Tibial nerve (tissue), 4 donors: ENCODE results near the gene ZNF213. TPM values are rescaled to one million over a fixed set of nuclear protein-coding genes. Genes with fewer than 3 reads are reported as not detected.

Experiments used
- DNase-seq, 2 donors: peaks; one replicate each; pipeline ENCODE4 v3.0.0-alpha.2; 2019; ENCODE audit warnings: low spot score in 2 of 2
- H3K27ac ChIP-seq, 4 donors: fragments of 200-600 bp; sonication (generic) in 3 of 4; one replicate each; pipeline ENCODE4 v1.5.1; 2017 to 2019; ENCODE audit warnings: mild to moderate bottlenecking in 1 of 4
- H3K27me3 ChIP-seq, 2 donors: fragments of 200-600 bp; sonication (generic) in 1 of 2; one replicate each; pipeline versions ENCODE4 v1.5.1 to v1.6.0; 2017 to 2019
- H3K36me3 ChIP-seq, 3 donors: fragments of 200-600 bp; sonication (generic); one replicate each; pipeline ENCODE4 v1.5.1; 2018 to 2019
- H3K4me1 ChIP-seq, 4 donors: fragments of 200-600 bp; sonication (generic) in 3 of 4; one replicate each; pipeline ENCODE4 v1.5.1; 2017 to 2019
- H3K4me3 ChIP-seq, 4 donors: fragments of 200-600 bp; sonication (generic) in 3 of 4; one replicate each; pipeline ENCODE4 v1.5.1; 2017 to 2019; ENCODE audit warnings: mild to moderate bottlenecking in 1 of 4, moderate library complexity in 1 of 4
- H3K9me3 ChIP-seq, 4 donors: fragments of 200-600 bp; sonication (generic) in 3 of 4; one replicate each; pipeline ENCODE4 v1.5.1; 2017 to 2019
- EP300 ChIP-seq, 2 donors: sonication (generic); formaldehyde crosslinking; IDR thresholded peaks; one replicate each; pipeline ENCODE4 v1.6.1; 2017; ENCODE audit warnings: antibody characterized with exemption in 2 of 2, mild to moderate bottlenecking in 1 of 2
- POLR2A ChIP-seq, 2 donors: fragments of 450-650 bp; IDR thresholded peaks; one replicate each; pipeline ENCODE4 v1.6.1; 2017; ENCODE audit warnings: antibody characterized with exemption in 2 of 2, mild to moderate bottlenecking in 2 of 2, moderate library complexity in 2 of 2
- WGBS, 2 donors: methylation state at CpG; one replicate each; pipeline ENCODE4 v1.1.5; 2018; 5-methylcytosine and 5-hydroxymethylcytosine counted together
- small RNA-seq: library from RNA; depleted of rRNA; stranded (forward); fragments of <200 nt; gene quantifications from one replicate; pipeline ENCODE3, GENCODE V24; 2016
- total RNA-seq, 4 donors: library from RNA; depleted of rRNA; stranded (reverse); fragments of >200 nt; gene quantifications; one replicate each; pipeline ENCODE4 v1.1.0, GENCODE V29; 2016
- TF ChIP-seq, protein P1 (sequence below), 5 experiments: fragments of 200-600 bp in 3 of 5; fragments of 450-650 bp in 2 of 5; sonication (generic) in 3 of 5; IDR thresholded peaks; one replicate each; pipeline ENCODE4 v1.5.1; 2016 to 2019; ENCODE audit warnings: antibody characterized with exemption in 5 of 5, mild to moderate bottlenecking in 3 of 5, moderate library complexity in 2 of 5

Gene ZNF213
- total RNA-seq, 4 donors from 2014 or later, result 7.7 to 17.1 (median 8.9) TPM

DNA sequence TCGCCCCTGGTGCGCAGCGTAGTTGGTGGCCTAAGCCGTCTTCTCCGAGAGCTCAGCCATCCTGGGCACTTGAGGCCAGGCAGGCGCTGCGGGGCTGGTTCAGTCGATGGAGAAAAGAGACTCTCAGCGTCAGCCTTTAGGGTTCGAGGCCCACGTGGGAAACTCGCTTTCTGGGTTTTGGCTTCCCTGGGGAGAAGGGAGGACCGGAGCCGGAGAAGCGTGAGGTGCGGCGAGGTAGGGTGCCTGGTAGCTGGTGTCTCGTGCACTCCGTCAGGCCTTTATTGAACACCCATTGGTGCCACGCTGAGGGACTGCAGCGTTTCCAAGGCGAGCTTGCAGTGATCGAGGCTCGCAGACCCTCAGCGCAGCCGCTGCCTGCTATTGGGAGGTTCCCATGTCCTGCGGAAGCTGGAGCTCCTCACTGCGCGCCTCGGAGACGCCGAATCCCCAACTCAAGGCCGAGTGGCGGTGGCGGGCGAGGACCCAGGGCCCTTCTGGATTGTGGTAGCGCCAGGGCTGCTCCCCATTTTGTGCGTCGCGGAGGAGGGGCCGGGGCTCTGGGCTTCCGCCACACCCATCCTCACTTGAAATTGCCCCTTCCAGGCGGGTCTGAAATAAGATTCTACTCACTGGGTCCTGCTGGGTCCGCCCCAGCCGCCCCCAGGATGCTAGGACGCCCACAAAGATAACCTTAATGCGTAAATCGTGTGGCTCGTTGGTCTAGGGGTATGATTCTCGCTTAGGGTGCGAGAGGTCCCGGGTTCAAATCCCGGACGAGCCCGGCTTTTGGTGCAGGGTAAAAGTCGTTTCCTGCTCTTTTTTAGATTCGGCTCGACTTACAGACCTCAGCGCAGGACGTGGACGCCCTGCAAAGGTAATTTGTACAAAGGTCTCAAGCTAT, 54.3 kb downstream of the ZNF213 start:
- Histone ChIP-seq H3K27ac (no peak overlapping the region), H3K36me3 (no peaks in the 10 kb centered on the region), H3K27me3 (peaks cover 0 to 100% of the 10 kb centered on the region in 2 donors), H3K4me3 (peak overlapping the region in 1 of 4 donors; percentile 20), H3K4me1 (peaks cover 0 to 25% (median 8%) of the 10 kb centered on the region in 4 donors), H3K9me3 (peaks cover 0 to 12% (median 0%) of the 10 kb centered on the region in 4 donors)
- TF ChIP-seq POLR2A (IDR thresholded peaks at IDR 0.05) (no peak), EP300 (IDR thresholded peaks at IDR 0.05) (no peak)
- TF ChIP-seq, protein P1, sequence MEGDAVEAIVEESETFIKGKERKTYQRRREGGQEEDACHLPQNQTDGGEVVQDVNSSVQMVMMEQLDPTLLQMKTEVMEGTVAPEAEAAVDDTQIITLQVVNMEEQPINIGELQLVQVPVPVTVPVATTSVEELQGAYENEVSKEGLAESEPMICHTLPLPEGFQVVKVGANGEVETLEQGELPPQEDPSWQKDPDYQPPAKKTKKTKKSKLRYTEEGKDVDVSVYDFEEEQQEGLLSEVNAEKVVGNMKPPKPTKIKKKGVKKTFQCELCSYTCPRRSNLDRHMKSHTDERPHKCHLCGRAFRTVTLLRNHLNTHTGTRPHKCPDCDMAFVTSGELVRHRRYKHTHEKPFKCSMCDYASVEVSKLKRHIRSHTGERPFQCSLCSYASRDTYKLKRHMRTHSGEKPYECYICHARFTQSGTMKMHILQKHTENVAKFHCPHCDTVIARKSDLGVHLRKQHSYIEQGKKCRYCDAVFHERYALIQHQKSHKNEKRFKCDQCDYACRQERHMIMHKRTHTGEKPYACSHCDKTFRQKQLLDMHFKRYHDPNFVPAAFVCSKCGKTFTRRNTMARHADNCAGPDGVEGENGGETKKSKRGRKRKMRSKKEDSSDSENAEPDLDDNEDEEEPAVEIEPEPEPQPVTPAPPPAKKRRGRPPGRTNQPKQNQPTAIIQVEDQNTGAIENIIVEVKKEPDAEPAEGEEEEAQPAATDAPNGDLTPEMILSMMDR (IDR thresholded peaks at IDR 0.05), result no peak
- no peak for DNase-seq
- 1 to 2% methylated on average over 41 to 52 of the region's 61 CpGs for whole genome bisulfite sequencing, 2 donors

DNA sequence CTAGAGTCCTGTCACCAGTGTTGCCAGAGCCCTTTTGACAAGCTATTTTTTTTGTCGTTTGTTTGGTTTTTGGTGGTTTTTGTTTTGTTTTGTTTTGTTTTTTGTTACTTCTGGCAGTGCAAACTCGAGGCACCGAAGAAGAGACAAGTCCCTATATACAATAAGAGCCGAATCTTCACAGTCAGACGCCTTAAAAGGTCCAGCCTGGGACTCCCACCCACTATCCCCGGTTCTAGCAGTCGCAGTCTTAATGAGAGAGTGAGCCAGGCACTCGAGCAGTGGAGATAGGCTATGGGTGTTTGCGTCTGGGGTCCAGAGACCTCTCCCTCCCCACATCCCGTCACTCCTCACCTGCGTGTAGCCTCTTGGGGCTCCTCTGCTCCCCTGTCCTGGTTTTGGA, 55.0 kb downstream of the ZNF213 start:
- 15 to 22% methylated on average over 11 of the region's 11 CpGs for WGBS, 2 donors
- TF ChIP-seq POLR2A (IDR thresholded peaks at IDR 0.05), result no peak
- TF ChIP-seq, protein P1 (IDR thresholded peaks at IDR 0.05), result no peak
- no peak for TF ChIP-seq EP300 (IDR thresholded peaks at IDR 0.05)
- H3K9me3 ChIP-seq, result peaks cover 0 to 12% (median 0%) of the 10 kb centered on the region in 4 donors
- H3K27ac ChIP-seq, result no peak overlapping the region
- no peak for DNase-seq
- H3K36me3 ChIP-seq, result no peaks in the 10 kb centered on the region
- H3K4me1 ChIP-seq, result peaks cover 0 to 25% (median 8%) of the 10 kb centered on the region in 4 donors
- peaks cover 0 to 99% of the 10 kb centered on the region in 2 donors for H3K27me3 ChIP-seq
- H3K4me3 ChIP-seq, result no peak overlapping the region

DNA sequence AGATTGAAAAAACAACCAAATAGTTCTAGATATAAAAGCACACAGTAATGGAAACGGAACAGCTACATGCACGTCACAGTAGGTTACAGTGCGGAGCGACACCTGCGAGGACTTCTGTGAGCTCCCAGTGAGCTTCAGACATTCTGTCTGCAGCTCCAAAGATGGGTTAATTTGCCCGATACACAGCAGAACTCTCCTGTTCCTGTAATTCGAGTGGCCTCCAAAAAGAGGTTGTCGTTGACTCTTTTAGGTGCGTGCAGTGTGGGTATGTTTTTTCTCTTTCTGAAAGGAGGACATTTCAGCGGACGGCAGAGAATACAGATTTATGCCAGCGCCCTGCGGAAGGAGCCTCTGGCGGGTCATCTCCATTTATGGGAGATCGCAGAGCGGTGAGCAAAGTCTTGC, 56.1 kb downstream of the ZNF213 start:
- no peak overlapping the region for H3K4me3 ChIP-seq
- peaks cover 0 to 25% (median 8%) of the 10 kb centered on the region in 4 donors for H3K4me1 ChIP-seq
- H3K27me3 ChIP-seq, result peaks cover 0 to 99% of the 10 kb centered on the region in 2 donors
- no peak for TF ChIP-seq POLR2A (IDR thresholded peaks at IDR 0.05)
- TF ChIP-seq EP300 (IDR thresholded peaks at IDR 0.05), result no peak
- TF ChIP-seq, protein P1 (IDR thresholded peaks at IDR 0.05), result no peak
- H3K36me3 ChIP-seq, result no peaks in the 10 kb centered on the region
- H3K27ac ChIP-seq, result no peak overlapping the region
- DNase-seq, result no peak
- WGBS, 2 donors, result 8 to 11% methylated on average over 16 of the region's 16 CpGs
- peaks cover 0 to 12% (median 0%) of the 10 kb centered on the region in 4 donors for H3K9me3 ChIP-seq

Small RNA genes within 50 kb of the gene (small RNA-seq; reads per million reads assigned to genes)
- gene RNU1-22P, result not detected

Other genes starting within 250 kb of the ZNF213 start
- 10 to 100 TPM; 65.1 to 74.9 (median 68.7) TPM for gene FLYWCH1, start 223.1 kb upstream of the ZNF213 start, total RNA-seq
- gene KREMEN2, start 170.8 kb upstream of the ZNF213 start, total RNA-seq, result not detected
- gene PAQR4, start 165.7 kb upstream of the ZNF213 start, total RNA-seq, result 10 to 100 TPM in 1 of 4 donors, 1 to 10 TPM in 3; 5.1 to 15.0 (median 7.9) TPM
- gene PKMYT1, start 154.6 kb upstream of the ZNF213 start, total RNA-seq, result 1 to 10 TPM in 2 of 4 donors, under 1 TPM in 2; 0.60 to 1.6 (median 1.1) TPM
- gene CLDN9, start 122.1 kb upstream of the ZNF213 start, total RNA-seq, result under 1 TPM in 1 of 4 donors, not detected in 3; 0.30 TPM
- gene CLDN6, start 116.8 kb upstream of the ZNF213 start, total RNA-seq, result not detected
- 10 to 100 TPM in 2 of 4 donors, 1 to 10 TPM in 2; 2.4 to 47.4 (median 11.5) TPM for gene TNFRSF12A, start 114.7 kb upstream of the ZNF213 start, total RNA-seq
- 10 to 100 TPM; 17.7 to 46.9 (median 38.5) TPM for gene HCFC1R1, start 111.1 kb upstream of the ZNF213 start, total RNA-seq
- gene THOC6, start 111.0 kb upstream of the ZNF213 start, total RNA-seq, result 10 to 100 TPM; 12.2 to 28.5 (median 18.0) TPM
- not detected for gene BICDL2, start 98.1 kb upstream of the ZNF213 start, total RNA-seq
- under 1 TPM in 2 of 4 donors, not detected in 2; under 0.01 to 0.42 TPM for gene MMP25, start 88.5 kb upstream of the ZNF213 start, total RNA-seq
- gene IL32, start 69.4 kb upstream of the ZNF213 start, total RNA-seq, result 10 to 100 TPM in 3 of 4 donors, 1 to 10 TPM in 1; 4.2 to 32.9 (median 21.7) TPM
- not detected for gene ZSCAN10, start 35.7 kb upstream of the ZNF213 start, total RNA-seq
- gene ZNF205, start 22.4 kb upstream of the ZNF213 start, total RNA-seq, result 10 to 100 TPM; 19.4 to 29.2 (median 21.5) TPM
- not detected for gene OR1F1, start 53.2 kb downstream of the ZNF213 start, total RNA-seq
- gene ZNF200, start 100.1 kb downstream of the ZNF213 start, total RNA-seq, result 10 to 100 TPM in 1 of 4 donors, 1 to 10 TPM in 3; 5.2 to 10.2 (median 9.1) TPM
- 1 to 10 TPM in 2 of 4 donors, under 1 TPM in 2; 0.39 to 8.1 (median 1.1) TPM for gene MEFV, start 121.6 kb downstream of the ZNF213 start, total RNA-seq
- gene ZNF263, start 148.5 kb downstream of the ZNF213 start, total RNA-seq, result 10 to 100 TPM; 37.3 to 66.0 (median 55.5) TPM
- gene TIGD7, start 170.4 kb downstream of the ZNF213 start, total RNA-seq, result 1 to 10 TPM; 6.1 to 8.3 (median 6.6) TPM
- 10 to 100 TPM; 24.0 to 28.2 (median 25.7) TPM for gene ZNF75A, start 170.5 kb downstream of the ZNF213 start, total RNA-seq
- 1 to 10 TPM in 1 of 4 donors, under 1 TPM in 2, not detected in 1; 0.44 to 1.2 (median 0.59) TPM for gene OR2C1, start 220.9 kb downstream of the ZNF213 start, total RNA-seq